HG02763 (cell line): ENCODE results near the gene APH1A.
"Not testable (repeated sequence)": the region's sequence is repeated elsewhere in the genome, so short reads cannot be mapped to it uniquely, and the experiment has no call there.

Experiments used
- ATAC-seq: cut with Tn5 transposase; IDR thresholded peaks from one replicate; pipeline ENCODE4 v1.9.1; 2021; ENCODE audit warnings: mild to moderate bottlenecking, moderate library complexity; ENCODE audit not compliant: unreplicated experiment

APH1A gene

GRCh38 chr1:150268705-150269403 is at the start of gene APH1A:
Gene APH1A, minus strand, starts transcription at chr1:150269016. Its CDS starts 206 bp downstream, at chr1:150268810.
- peak; percentile 88 for ATAC-seq

GRCh38 chr1:150314691-150315090 is 45.9 kb upstream of the APH1A start:
- ATAC-seq: not testable (repeated sequence)

GRCh38 chr1:150311762-150312161 is 42.9 kb upstream of the APH1A start:
- ATAC-seq: no peak

GRCh38 chr1:150309758-150310508 is 41.1 kb upstream of the APH1A start:
- ATAC-seq: no peak

- ATAC-seq: not testable (repeated sequence)
Measured at GRCh38 chr1:150308585-150308984, 39.8 kb upstream of the APH1A start.

- ATAC-seq: no peak
Measured at GRCh38 chr1:150302902-150303301, 34.1 kb upstream of the APH1A start.

- no peak for ATAC-seq
Measured at GRCh38 chr1:150302338-150302737, 33.5 kb upstream of the APH1A start.

GRCh38 chr1:150299716-150300115 is 30.9 kb upstream of the APH1A start:
- no peak for ATAC-seq

- no peak for ATAC-seq
Measured at GRCh38 chr1:150295476-150295875, 26.7 kb upstream of the APH1A start.

GRCh38 chr1:150293433-150294253 is 24.8 kb upstream of the APH1A start, which contains the start of gene MRPS21:
Gene MRPS21, plus strand, starts transcription at chr1:150293861. Its CDS starts 506 bp downstream, at chr1:150294367.
- ATAC-seq: peak; percentile 91

- no peak for ATAC-seq
Measured at GRCh38 chr1:150288822-150289221, 20.0 kb upstream of the APH1A start.

- no peak for ATAC-seq
Measured at GRCh38 chr1:150288382-150288781, 19.6 kb upstream of the APH1A start.

GRCh38 chr1:150283260-150283659 is 14.4 kb upstream of the APH1A start:
- no peak for ATAC-seq

GRCh38 chr1:150282558-150282958 is 13.7 kb upstream of the APH1A start:
- ATAC-seq: no peak

GRCh38 chr1:150281758-150282557 is 13.1 kb upstream of the APH1A start, which contains the start of gene CIART:
Gene CIART, plus strand, starts transcription at chr1:150282554. Its CDS starts 714 bp downstream, at chr1:150283268.
- ATAC-seq: peak; percentile 67

GRCh38 chr1:150281221-150281757 is 12.5 kb upstream of the APH1A start:
- no peak for ATAC-seq

GRCh38 chr1:150280138-150280707 is 11.4 kb upstream of the APH1A start:
- no peak for ATAC-seq

GRCh38 chr1:150273311-150273710 is 4.5 kb upstream of the APH1A start:
- ATAC-seq: no peak

GRCh38 chr1:150271291-150271959 is 2.6 kb upstream of the APH1A start:
- ATAC-seq: no peak
